Activated effector memory CD4-positive, alpha-beta T cell treated with anti-CD3 and anti-CD28 coated beads, Interleukin-2, amount 50 U/mL, for 16 hours (primary cell): ENCODE results near the gene ZBTB17.
"Not testable (repeated sequence)": the region's sequence is repeated elsewhere in the genome, so short reads cannot be mapped to it uniquely, and the experiment has no call there.

Experiments
- DNase-seq: peaks from one replicate; pipeline ENCODE4 v3.0.0-alpha.2; 2020

The ZBTB17 gene

DNA sequence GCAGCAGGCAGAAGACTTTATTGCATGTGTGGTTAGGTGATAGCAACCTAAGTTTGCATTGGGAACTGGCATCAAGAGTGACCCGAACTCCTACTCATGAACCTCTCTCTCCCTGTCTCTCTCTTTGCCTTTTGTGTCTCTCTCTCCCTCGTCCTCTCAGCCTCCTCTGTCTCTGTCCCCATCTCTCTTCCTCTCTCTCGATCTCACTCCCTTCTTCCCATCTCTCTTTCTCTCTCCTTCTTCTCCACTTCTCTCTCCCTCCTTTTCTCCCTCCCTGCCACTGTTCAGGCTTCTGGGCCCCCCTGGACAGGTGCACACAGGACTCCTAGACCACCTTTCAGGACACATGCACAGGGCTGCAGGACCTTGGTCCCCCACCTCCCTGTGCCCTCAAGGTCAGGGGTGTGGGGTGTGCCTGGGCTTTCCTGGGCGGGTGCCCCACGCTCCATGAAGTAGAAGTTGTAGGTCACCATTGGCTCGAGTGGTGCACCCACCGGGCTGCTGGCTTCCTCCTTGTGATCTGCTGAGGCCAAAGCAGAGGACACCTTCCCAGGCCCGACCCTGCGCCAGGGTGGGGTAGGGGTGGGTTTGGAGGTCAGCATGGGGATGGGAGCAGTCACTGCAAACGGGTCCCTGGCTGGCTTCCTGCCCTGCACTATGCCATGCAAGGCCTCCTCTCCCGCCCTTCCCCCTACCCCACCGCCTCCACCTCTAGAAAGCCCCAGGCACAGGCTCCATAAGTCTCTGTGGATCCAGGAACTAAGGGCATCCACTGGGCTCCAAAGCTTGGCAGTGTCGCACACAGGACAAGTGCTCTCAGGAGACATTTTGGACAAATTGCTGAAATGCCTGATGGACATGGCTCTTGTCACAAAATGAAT lies 13.2 kb upstream of the ZBTB17 start:
- no peak for DNase-seq

GRCh38 chr1:15985611-15986297 lies 9.9 kb upstream of the ZBTB17 start:
- DNase-seq, result no peak

DNA sequence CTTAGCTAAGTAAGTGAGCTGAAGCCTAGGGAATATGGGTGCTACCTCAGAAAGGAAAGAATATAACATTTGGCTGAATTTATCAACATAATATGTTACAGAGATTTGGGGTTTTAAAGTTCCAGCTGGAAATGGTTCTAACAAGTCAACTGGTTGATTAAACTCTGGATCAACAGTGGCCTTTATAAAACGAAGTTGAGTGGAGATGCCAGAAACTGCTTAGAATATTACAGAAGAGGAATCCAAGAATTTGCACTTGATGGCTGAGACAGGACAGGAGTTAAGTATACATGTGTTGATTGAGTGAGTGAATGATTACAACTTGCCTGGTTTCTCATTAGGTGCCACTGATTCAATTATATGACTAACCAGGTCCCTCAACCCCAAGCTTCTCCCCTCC lies 7.4 kb upstream of the ZBTB17 start:
- DNase-seq, result no peak

DNA sequence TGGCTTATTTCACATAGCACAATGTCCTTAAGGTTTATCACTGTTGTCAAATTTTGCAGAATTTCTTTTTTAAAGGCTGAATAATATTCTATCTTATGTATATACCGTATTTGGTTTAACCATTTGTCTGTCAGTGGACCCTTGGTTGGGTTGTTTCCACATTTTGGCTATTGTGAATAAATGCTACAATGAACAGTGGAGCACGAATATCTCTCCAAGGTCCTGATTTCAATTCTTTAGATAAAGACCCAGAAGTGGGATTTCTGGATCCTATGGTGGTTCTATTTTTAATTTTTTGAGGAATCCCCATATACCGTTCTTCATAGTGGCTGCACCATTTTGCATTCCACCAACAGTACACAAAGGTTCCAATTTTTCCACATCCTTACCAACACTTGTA lies 5.8 kb upstream of the ZBTB17 start:
- DNase-seq, result no peak

- not testable (repeated sequence) for DNase-seq
These were observed 2.0 kb upstream of the ZBTB17 start for GRCh38 chr1:15977947-15978346.

DNA sequence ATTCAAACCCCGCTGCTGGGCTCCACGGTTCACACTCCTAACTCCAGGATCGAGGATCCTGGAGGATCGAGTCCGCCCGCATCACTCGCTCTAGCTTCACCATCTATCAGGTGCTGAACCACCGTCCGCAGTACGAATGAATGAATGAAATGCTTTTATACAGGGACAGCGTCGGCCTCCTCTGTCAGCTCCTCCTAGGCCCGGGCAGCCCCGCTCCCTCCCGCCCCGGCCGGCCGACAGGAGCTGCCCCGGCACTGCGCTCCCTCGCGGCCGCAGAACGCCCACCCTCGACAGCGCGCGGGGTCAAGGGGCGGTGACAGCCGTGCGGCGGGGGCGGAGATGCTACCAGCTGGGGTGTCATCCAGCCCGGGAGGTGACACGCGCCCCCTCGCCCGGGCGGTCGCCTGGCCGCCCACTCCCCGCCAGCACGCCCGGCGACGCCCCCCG lies 520 bp downstream of the ZBTB17 start:
- DNase-seq, result peak; percentile 93

GRCh38 chr1:15974855-15975254 lies 1.0 kb downstream of the ZBTB17 start:
- DNase-seq, result peak; percentile 71

DNA sequence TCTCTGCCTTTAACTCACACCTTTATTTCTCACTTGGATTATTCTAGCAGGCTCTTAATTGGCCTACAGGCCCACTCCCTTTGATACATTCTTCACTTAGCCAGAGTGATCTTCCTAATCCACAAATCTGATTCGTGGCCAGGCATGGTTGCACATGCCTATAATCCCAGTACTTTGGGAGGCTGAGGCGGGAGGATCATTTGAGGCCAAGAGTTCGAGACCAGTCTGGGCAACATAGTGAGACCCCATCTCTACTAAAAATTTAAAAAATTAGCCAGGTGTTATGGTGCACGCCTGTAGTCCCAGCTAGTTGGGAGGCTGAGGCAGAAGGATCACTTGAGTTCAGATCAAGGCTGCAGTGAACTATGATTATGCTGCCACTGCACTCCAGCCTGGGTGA lies 2.1 kb downstream of the ZBTB17 start:
- DNase-seq, result peak; percentile 19

DNA sequence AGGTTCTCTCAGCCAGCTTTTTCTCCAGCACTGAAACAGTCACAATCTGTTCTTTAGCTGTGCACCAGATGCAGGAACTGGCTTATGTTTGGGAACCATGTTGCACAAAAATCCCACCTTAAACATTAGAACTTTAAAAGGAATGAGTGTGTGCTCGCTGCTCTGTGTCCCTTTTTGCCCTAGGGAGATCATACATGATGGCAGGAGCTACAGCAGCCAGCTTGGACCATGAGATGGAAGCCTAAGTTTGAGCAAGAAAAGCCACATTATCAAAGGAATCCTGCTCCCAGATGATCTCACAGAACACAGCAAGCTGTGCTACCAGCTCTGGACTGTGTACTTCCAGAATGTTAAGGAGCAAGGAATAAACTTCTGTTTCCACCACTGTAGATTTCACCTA lies 3.5 kb downstream of the ZBTB17 start:
- DNase-seq, result peak; percentile 17

- peak; percentile 4 for DNase-seq
These were observed 5.0 kb downstream of the ZBTB17 start for GRCh38 chr1:15970911-15971310.

GRCh38 chr1:15969321-15969880 lies 6.5 kb downstream of the ZBTB17 start:
- peak; percentile 60 for DNase-seq

DNA sequence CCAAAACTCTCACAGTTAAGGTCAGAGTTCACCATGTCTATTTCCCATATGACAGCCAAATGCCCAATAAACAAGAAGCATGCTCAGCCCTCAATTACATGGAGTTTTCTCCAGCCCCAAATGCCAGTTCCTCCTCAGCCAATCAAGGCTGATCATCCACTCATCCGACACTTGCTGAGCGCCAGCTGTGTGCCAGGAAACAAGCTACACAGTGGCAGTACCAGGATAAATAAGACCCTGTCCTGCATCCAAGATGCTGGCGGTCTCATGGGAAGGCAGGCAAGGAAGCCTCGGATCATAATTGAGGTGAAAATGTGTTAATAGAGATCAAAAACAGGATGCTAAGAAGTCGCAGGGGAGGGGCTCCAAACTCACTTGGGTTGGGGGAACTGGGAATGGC lies 7.7 kb downstream of the ZBTB17 start:
- peak; percentile 33 for DNase-seq

DNA sequence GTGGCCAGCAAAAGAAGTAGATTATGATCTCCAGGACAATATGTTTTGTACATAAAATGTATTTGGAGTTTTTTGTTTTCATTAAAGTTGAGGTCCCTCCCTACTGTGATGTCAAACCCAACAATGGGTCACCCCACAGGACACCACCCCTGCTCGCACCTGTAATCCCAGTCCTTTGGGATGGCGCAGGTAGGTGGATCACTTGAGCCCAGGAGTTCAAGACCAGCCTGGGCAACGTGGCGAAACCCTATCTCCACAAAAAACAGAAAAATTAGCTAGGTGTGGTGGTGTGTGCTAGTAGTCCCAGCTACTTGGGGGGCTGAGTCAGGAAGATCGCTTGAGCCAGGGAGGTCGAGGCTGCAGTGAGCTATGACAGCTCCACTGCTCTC lies 9.0 kb downstream of the ZBTB17 start:
- peak; percentile 31 for DNase-seq

DNA sequence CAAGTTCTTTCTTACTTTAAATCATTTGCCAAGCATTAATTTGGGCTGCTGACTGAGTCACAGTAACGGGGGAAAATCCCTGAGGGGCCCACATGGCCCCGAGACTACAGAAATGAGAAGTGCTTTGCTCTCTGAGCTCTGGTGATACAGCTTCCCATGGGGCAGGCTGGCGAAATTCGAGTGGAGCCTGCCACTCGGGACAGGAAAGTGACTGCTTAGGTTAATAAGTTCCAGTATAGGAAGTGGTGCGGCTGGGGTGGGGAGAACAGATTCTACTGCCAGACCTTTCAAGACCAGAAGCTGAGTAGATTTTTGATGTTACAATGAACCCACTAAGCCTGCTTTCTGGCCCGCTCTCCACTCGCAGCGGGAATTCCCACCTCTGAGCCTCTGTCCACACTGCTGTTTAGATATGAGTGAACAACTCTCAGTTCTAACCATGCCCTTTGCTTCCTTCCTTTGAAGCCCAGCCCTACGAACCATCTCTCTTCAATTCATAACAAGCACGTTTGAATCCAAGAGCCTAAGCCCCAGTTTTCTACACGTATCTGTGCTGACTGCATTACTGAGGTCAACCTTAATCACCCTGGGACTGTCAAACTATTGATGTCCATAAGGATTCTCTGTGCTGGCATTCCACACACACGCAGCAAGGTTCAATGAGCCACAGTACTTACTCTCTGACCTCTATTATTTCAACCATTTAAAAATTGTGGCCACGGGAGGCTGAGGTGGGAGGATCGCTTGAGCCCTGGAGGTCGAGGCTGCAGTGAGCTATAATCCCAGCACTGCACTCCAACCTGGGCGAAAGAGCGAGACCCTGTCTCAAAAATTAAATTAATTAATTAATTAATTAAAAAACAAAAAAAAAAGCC lies 9.6 kb downstream of the ZBTB17 start:
- DNase-seq, result peak; percentile 92

DNA sequence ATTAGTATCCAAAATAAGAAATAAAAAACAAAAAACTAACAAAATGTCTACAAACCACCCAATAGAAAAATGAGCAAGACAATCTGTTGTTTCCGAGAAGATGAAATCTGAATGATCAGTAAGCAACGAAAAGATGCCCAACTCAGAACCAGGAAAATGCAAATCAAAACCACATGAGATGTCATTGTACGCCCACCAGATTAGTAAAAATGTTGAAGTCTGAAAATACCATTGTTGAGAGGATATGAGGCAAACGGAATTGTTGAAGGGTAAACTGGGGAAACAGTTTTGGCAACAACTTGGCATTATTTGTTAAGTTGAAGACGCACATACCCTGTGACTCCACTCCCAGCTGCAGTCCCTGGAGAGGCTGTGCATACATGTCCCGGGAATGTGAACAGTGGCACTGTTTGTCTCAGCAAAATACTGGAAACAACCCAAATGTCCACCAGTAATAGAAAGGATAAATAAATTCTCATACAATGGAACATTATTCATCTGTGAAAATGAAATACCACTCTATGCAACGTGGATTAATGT lies 10.6 kb downstream of the ZBTB17 start:
- DNase-seq, result peak; percentile 66

GRCh38 chr1:15963968-15964648 lies 11.8 kb downstream of the ZBTB17 start:
- DNase-seq, result peak; percentile 59

GRCh38 chr1:15963363-15963967 lies 12.4 kb downstream of the ZBTB17 start:
- DNase-seq, result peak; percentile 58

GRCh38 chr1:15962671-15963362 lies 13.1 kb downstream of the ZBTB17 start:
- peak; percentile 49 for DNase-seq

DNA sequence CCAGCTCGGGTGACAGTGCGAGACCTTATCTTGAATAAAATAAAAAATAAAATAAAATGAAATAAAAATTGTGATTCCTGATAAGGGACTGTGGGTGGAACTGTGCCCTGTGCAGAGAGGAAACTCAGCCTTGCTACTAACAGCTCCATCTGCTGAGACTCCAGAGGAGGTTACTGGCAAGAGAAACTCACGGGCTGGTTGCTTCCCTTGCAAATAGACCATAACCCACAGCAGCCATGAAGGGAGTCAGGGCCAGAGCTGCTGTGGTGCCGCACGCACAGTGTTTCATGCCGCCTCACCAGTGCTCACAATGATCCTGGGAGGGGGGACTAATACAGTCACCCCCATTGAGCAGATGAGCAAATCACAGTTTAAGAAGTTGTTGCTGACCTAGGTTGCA lies 13.7 kb downstream of the ZBTB17 start:
- peak; percentile 56 for DNase-seq

DNA sequence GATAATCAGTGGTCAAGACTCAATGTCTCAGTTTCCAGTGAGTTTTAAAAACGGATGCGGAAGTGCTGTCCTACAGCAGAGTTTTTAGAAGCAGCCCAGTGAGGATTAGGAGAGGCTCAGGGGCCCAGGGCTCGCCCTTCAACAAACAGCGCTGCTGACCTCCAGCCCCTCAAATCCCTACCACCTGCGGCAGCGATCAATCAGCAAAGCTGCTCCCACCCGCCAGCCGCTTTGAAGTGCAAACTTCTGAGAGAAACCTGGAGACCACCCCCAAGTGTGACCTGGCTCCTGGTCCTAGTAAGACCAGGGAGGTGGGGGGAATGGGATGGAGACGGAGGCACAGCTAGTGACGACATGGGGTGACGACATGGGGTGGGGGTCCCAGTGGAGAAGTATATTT lies 14.4 kb downstream of the ZBTB17 start:
- DNase-seq, result peak; percentile 41

- peak; percentile 34 for DNase-seq
These were observed 15.1 kb downstream of the ZBTB17 start for GRCh38 chr1:15960808-15961207.
